Fibroblast of the conjunctiva (primary cell): ENCODE measurements around the gene SEC24D.
A peak's percentile ranks its signal among the peaks of the same experiment; 100 is the strongest.

Source experiments
- DNase-seq: peaks from one replicate; pipeline ENCODE4 v3.0.0-alpha.2; 2010; ENCODE audit warnings: low read depth

Gene SEC24D

DNA sequence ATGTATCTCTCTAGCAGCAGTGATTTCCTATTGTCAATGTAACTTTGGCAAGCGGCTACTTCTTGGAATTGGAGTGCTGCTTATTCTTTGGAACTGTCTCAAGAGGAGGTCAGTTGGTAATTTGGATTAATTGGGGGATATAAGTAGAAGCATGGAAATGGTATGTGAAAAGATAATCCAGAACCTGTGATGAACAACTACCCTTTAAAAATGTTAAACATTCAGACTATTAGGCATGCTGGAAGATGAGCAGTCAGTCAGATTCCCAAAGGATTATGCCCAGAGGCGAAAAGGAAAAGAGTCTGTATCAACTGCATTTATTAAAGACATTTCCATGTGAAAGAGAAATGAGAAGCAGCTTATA is 62.5 kb downstream of the SEC24D start:
- DNase-seq: no peak

DNA sequence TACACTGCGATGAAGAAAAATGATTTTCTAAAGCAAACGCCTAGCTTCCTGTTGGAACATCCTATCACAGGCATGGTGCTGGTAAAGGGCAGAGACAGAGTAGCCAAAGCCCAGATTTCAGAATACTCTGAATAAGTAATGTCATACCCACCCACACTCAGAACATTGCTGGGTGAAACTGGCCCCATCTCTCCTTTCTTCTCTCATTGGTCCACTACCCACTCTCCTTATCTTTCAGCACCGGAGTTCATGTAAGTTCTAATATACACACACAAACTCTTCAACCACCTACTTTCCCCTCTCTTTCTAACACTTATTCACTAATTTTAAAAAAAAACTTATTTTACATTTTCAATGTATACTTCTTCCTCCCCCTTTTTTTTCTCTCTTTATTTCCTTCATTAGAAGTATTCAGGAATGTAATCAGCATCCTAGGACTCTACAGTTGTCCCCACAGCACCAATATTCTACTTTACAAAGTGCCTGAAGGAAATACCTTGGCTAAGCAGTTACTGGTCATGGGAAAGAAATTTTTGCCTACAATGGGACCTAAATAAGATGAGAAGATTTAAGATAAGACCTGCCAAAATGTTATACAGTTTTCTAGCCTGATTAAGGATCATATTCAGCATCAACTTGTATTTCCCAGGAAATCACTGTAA is 63.0 kb downstream of the SEC24D start:
- no peak for DNase-seq

DNA sequence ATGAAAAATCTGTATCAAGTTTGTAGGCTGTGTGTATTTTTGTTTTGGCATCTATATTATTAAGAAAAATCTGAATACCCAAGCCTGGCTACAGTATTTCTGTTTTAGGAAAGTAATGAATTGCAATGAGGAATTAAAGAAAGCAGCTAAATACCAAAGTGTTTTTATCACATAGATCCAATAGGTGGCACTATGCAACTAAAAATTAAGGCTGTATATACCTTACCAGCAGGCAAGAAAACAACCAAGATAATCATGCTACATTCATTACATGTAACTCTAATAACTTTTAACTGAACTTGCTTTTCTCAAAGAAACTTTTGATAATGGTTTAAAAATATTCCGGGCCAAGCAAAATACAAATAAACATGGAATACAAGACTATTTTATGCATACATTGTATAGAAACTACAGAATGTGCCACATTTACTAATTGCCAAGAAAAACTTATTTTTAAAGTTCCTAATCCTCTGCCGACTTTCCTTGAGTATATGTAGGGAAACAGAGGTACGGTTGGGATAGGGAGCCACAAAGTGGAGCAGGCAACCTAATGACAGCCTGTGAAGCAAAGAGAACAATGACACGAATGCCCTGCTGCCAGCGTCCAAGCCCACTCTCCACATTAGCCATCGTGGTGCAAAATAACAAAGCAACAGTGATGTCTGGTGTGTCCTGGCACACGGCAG is 63.7 kb downstream of the SEC24D start:
- peak; percentile 68 for DNase-seq

DNA sequence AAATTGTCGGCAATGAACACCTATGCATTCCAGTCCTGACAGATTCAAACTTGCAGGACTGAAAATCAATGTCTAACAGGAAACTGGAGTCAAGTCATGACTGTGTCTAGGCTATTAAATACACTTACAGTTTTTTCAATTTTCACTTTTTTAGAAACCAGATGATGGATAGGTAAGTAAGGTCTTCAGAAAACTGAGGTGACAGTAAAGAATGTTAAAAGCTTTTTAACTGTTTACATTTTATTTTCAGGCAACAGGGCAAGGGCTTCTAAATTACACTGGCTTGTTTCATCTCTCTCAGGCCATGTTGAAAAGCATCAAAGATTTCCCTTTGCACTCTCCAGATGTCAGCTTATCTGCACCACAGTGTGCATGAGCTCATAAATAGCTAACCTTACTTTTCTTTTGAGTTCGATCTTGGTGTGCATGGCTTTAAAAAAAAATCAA is 65.2 kb downstream of the SEC24D start:
- DNase-seq: no peak

DNA sequence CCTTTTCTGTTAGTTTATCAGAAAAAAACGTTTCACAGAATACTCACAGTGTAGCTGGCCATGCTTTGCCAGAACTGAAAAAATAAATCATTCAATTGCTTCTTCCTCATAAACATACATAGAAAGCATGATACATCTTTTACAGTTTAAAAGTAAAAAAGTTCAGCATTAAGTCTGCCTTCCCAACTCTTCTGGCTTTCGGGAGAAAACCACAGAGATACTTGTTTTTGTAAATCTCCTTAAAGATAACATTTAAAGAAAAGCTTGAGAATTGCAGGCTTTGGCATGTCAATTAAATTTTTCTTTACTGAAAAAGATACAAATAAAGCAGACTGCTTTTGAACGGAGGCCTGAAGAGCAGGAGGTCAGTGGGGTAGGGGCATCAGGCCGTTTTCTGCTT is 66.8 kb downstream of the SEC24D start:
- DNase-seq: no peak

DNA sequence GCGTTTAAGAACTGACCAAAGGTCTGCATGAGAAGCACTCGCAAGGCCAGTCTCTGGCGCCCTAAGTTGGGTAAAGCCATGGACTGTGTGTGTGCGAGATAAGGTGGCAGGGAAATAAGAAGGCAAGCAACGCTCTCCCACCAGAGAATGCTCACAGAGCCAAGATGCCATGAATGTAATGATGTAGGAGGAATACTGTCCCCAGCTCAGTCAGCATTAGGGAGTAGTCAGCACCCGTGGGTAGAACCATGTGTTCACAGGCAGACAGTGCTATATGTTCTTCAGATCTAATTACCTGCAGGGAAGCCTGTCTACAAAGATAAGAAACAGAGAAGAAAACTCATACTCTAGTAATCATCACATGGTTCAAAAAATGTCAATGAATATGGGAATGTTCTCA is 68.8 kb downstream of the SEC24D start:
- no peak for DNase-seq

DNA sequence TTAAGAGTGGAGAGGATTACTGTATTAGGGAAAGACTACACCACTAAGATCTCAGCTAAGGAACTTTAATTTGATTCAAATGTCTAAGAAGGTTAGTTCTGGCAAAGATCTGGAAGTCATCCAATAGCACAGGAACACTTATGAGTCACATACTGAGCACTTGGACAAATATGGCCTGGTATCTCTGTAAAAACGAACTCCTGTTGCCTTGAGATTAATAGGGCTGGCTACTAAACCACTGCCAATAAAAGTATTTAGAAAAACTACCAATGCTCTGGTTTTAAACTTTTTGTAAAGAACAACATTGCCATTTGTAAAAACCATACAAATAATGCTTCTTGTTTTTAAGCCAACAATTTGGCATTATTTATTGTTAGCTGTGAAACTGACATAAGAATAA is 70.5 kb downstream of the SEC24D start:
- DNase-seq: peak; percentile 98

DNA sequence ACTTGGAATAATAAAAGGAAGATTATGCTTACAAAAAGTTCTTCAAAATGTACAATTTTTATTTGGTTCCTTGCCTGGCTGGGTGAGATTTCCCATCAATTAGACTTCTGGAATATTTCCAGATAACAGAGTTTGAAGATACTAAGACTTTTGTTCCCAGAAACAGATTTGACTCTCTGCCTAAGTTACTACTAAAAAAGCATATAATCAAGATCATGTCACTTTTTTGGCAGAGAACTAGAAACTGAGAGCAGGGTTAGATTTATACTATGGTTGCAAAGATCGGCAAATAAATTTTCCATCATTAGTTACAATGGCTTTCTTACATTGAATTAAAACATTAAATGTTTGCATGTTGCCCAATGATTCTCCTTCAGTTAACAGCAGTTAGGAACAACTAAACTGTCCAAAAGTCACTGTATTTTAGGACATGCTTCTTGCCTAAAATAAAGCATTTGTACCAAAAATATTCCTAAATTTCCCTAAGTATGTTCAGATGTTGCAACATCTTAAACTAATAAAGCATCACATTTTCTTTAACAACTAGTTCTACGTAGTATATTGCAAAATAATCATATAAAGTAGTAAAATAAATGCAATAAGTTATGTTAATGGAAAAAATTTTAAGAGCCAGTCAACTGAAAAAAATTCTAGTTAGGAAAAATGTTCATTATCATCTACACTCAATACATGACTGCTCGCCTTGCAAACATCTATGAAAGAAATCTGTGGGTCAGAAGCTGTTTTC is 73.0 kb downstream of the SEC24D start:
- no peak for DNase-seq

DNA sequence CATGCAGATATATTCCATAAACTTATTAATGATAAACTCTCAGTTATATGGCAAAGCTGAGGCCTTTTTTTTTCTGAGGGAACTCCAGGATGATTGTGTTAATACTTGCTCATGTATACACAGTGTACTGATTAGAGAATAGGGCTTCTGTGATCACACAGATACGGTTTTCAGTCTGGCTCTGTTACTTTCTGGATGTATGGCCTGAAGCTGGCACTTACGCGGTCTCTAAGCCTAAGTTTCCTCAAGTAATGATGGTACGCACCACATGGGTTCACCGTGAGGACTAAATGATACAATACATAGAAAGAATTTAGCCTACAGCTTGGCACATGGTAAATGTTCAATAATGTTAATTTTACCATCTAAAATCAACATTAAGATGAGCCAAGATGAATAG is 73.8 kb downstream of the SEC24D start:
- no peak for DNase-seq

DNA sequence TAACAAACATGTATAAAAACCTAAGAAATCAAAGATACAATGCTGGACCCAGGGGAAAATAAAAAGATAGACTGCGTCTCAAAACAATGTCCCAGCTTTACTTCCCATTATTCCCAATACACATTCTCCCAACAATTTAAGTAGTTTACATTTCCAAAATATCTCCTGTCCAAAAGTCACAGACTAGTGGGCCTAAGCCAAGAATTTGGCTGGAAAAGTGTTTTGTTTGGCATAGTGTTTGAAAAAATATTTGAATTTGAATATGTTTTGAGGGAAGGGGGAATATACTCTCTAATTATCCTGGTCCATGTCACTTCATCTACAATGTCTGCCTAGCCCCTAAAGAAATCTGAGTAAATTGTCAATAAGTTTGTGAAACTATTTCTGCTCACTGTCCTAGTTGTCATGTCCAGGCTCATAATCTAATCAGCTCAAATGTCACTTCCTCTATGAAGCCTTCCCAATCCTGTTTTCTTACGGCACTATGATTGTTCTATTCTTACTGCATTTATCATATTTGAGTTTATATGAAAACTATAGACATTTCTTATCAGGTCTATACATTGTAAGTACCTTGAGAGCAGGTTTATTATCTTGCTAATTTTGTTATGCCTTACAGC is 74.4 kb downstream of the SEC24D start:
- DNase-seq: no peak

DNA sequence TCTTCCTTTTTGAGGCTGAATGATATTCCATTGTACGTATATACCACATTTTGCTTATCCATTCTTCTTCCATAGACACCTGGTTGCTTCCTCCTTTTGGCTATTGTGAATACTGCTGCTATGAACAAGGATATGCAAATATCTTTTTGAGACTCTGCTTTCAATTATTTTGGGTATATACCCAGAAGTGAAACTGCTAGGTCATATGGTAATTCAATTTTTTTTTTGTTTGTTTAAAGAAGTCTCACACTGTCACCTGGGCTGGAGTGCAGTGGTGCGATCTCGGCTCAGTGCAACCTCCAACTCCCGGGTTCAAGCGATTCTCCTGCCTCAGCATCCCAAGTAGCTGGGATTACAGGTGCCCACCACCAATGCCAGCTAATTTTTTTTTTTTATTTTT is 75.4 kb downstream of the SEC24D start:
- no peak for DNase-seq

DNA sequence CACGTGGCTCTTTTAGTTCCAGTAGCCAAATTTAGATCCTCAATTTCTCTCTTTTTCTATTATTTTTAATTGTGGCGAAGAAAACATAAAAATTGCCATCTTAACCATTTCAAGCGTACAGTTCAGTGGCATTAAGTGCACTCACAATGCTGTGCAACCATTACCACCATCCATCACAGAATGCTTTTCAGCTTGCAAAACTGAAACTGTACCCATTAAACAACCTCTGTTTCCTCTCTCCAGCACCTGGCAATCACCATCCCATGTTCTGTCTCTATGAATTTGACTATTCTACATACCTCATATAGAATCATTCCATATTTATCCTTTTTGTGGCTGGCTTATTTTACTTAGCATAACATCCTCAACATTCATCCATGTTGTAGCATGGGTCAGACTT is 75.8 kb downstream of the SEC24D start:
- DNase-seq: no peak

DNA sequence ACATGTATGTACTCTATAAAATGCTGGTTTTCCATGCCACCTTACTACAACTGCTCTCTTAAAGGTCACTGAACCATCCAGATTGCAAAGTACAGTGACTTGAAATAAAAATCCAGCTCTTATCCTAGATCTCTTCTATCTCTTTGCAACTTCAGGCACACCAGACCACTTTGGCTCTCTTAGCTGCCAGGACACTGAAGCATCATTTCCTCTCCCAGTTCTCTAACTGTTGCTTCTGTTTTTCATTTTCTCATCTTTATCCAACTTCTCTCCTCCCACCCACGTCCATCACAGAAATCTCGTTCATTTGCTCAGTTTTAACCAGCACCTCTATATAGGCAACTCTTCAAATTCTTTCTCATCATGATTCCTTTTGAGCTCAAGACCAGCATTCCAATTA is 76.4 kb downstream of the SEC24D start:
- DNase-seq: no peak

DNA sequence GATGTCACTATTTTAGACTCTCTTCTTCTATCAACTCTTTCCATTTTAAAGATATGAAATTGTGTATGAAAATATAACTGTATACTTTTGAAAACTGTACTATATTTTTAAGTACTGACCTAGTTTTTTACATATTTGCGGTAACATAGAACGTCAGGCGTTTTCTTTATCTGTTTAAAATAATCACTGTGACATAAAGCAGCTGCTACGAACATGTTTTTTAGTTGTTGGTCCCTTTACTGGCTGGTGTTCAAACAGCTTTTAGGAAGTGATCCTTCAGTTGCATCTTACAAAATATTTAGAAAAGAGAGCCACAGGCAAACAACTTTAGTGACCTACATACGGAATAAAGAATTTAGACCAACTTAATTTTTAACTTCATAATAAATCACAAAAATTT is 77.6 kb downstream of the SEC24D start:
- DNase-seq: no peak

DNA sequence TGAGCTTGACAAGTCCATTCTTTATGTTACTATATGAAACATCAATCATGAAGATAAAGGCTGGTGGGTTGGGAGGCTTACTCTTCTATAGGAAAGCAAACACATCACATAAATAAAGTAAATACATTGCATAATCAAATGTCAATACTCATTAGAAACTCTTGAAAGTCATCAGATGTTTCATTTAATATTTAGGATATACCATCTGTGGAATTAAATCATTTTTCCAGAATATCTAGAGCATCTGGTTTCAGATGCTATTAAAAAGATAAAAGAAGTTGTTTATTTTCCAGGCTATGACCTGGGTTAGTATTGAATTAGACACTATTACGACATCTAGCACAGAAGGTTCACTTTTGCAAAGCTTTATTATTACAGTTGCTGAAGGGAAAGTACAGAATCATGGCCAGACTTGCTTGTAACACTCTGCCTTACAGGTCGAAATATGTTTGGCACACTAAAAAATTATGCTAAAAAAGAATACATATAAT is 78.1 kb downstream of the SEC24D start:
- DNase-seq: peak; percentile 44

DNA sequence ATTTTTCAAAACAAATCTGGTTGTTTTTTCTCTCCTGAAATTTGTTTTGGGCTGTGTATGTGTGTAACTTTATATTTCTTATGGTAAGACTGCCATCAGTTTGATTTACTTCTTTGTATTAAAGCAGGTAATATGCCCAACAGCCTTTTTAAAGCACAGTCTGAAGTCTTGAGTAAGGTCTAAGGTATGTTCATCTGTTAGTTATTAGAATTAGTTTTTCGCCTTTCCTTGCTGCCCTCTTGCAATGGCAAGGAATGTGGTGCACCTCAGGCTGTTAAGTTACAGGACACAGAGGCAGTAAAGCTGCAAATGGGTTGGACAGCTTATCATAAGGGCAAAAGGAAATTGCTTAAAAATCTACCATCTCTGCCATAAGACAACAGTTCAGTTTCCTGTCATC is 79.0 kb downstream of the SEC24D start:
- no peak for DNase-seq

DNA sequence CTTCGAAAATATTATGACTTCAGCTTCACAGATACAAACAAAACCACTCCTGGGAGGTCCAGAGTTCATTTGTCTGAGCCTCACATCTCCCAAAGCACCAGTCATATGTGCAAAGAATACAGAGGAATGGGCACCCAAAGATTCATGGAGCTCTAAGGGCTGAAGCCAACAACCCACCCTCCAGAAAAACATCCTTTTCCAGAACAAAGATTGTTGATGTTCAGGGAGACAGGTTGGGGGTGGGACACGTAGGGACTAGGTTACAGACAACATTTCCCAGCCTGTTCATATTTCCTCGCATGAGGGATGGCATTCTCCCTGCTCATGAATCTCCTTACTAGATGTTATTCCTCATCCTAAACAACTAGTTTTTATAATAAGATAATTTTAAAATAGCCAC is 79.5 kb downstream of the SEC24D start:
- no peak for DNase-seq

DNA sequence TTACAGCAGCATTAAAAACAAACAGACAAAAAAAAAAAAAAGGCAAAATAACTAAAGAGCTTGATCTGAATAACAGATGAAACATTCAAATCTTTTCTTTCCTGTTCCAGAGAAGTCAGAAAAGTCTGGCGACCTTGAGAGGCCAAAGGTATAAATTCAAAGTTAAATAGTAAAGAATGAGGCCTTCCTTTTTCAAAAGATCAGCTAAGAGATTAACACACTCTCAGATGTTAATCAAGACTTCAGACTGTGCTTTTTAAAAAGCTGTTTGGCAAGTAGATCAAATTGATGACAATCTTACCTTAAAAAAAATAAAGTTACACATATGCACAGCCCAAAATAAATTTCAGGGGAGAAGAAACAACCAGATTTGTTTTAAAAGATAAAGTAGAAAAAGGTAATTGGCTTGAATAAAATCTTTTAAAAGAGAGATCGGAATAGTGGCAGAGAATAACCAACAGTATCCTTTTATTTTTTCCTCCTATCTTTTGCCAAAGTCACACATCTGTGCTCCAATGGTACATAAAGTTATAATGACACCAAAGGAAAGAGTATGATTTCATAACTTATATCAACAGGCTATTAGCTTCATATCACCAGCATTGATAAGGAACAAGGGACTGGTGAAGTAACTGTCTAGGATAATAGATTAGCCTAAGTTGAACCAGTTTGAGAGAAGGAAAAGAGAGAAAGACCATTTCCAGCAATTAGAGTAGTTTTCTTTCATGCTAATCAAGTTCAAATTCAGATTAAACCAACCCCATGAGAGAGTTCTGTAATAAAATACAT is 80.3 kb downstream of the SEC24D start:
- DNase-seq: no peak

DNA sequence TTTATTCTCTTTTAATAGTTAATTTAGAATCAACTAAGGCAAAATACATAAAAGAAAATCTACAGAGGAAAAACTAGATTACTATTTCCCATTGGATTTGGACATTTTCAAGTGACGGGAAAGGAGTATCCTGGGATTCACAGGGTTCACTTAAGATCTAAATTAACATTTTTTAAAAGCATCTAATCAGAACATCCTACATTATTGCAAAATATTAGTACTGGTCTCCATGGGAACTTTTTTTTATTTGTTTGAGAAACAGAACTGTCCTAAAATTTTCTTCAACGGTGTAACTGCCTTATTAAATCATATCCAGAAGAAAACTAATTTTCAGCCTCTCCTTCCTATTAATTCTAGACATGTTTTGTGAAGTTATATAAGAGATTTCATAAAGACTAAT is 81.0 kb downstream of the SEC24D start:
- DNase-seq: no peak

DNA sequence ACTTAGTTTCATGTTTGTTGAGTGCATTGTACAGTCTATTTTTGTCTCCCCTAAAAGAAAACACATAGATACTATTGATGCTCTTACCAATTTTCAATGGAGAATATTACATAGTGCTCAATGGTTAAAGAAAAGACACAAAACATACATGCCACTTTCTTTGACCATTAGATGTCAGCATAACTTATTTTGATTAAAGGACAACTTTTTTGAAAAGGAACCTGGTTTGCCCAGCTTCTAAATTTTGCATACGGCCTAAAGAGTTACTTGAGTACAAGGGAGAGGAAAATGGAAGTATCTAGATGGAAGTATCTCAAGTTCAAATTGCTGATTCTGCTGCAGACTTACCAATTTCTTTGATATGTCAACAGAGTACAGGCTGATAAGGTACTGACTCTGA is 82.2 kb downstream of the SEC24D start:
- DNase-seq: no peak

DNA sequence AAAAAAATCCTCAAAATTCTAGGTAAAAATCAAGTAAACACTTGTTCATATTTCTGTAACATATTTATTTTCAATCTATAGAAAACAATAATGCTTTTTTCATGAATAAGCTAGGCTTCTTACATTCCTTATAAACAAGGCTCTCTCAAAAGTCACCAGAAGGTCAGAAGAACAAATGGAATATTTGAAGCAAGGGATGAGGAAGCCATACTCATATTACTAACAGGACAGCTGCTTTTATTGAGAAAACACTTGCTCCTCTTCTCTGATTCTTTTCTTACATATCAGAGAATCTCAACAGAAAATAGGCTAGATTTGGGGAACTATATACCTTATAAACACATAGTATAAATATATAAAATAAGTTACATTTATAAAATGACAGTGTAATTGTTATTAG is 82.8 kb downstream of the SEC24D start:
- DNase-seq: no peak

DNA sequence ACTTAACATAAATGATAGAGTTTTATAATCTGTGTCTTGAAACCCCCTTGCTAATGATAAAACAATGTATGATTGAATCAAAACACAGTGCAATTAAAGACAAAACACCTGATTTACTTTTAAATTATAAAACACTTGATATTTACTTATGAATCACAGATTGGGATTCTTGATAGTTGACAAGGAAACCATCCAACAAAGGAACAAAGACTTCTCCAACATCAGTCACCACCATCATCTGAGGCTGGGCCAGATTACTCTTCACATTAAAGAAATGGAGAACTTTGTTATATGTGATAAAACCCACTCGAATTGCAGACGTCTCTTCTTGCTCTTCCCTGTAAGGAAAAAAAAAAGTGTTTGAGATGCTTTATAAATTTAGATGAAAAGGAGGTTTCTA is 83.4 kb downstream of the SEC24D start:
- no peak for DNase-seq
